Anterior cingulate cortex (tissue), 58 donors: ENCODE results near the gene CTSL.
"Not testable (repeated sequence)": the region's sequence is repeated elsewhere in the genome, so short reads cannot be mapped to it uniquely, and the experiment has no call there.

ENCODE experiments used
- DNase-seq, 58 donors: peaks; one replicate each; lab custom pipeline; 2025; lab: John Stamatoyannopoulos, UW

CTSL gene

GRCh38 chr9:87717456-87717855 lies 8.5 kb upstream of the CTSL start:
- no peak for DNase-seq

GRCh38 chr9:87718231-87718630 lies 7.7 kb upstream of the CTSL start:
- DNase-seq: no peak

GRCh38 chr9:87718852-87719612 lies 6.9 kb upstream of the CTSL start:
- DNase-seq: no peak

DNA sequence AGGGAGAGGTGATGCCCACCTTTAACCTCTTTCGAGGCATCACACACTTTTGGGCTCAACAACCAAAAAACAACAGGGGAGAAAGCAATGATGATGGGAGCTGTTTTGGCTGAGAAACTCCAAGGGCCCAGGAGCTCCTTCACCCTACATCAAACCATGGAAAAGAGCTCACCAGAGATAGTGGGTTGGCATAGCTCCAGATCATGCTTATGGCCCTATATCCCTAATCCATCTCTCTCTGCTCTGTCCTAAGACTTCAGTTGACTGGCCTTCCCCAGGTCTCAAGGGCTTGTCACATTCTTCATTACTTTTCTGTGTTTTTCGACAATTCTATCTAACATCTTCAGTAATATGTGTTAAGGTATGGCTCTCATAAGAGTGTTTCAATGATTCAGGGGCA lies 5.7 kb upstream of the CTSL start:
- no peak for DNase-seq

- peak in 8 of 58 donors; percentile 11 to 45 (median 23) for DNase-seq
Measured at GRCh38 chr9:87722393-87723088, 3.4 kb upstream of the CTSL start.

- DNase-seq: peak in 44 of 58 donors; percentile 23 to 86 (median 64)
Measured at GRCh38 chr9:87725356-87725899, 491 bp upstream of the CTSL start.

DNA sequence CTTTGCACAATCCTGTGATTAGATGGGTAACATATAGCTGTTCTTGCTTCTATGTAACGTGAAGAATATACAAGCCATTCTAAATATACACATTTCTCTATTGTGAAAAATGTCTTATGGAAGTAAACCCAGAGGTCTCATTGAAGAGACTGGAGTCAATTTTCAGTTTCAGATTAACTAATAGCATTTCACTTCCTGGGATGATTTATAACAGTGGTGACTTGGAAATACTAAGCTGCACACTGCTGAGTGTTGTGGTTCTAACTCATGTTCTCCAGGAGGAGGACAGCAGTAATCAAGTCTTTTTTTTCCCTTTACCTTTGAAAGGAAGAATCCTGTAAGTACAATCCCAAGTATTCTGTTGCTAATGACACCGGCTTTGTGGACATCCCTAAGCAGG lies 3.3 kb downstream of the CTSL start:
- DNase-seq: no peak

DNA sequence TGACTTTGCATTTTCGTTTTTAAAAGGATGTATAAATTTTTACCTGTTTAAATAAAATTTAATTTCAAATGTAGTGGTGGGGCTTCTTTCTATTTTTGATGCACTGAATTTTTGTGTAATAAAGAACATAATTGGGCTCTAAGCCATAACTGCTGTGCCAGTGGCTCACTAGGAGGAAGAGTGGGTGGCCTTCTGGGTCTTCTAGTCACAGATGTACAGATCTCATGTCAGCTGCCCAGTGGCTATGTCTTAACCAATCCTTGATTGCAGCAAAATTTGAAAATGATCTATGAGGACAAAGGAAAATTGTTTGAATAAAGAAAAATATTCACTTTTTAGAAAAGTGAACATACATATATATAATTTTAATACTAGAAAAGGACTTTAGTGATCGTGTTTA lies 5.4 kb downstream of the CTSL start:
- no peak for DNase-seq

DNA sequence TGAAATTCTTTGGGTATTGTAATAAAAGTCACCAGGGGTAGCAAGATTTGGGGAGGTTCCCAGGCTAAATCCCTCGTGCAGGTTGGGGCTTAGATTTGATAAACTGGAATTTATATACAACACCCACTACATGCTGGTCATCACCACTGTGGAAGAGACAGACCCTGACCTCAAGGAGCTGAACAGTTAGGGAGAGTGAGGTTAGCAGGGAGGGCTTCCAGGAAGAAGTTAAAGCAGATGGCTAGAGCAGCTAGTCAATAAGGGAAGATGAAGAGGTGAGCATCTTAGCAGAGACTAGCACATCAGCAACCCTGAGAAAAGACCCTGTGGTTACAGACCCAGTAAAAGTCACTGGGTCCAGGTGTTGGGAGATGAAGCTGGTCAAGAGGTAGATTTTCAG lies 6.4 kb downstream of the CTSL start:
- DNase-seq: no peak

DNA sequence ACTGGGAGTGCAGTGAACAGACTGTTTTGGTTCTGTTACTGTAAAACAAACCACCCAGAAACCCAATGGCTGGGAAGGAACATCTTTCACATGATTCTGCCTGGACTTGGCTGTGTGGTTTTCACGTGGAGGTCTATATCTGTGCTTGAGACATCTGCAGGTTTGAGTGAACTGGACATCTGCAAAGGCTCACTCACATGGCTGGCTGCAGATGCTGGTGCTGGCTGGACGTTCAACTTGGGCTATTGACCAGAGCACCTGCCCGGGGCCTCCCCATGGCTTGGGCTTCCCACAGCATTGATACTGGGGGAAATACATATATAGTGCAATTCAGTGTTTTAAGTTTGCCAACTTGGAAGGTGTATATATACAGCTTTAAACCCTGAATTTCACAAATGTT lies 6.8 kb downstream of the CTSL start:
- no peak for DNase-seq

DNA sequence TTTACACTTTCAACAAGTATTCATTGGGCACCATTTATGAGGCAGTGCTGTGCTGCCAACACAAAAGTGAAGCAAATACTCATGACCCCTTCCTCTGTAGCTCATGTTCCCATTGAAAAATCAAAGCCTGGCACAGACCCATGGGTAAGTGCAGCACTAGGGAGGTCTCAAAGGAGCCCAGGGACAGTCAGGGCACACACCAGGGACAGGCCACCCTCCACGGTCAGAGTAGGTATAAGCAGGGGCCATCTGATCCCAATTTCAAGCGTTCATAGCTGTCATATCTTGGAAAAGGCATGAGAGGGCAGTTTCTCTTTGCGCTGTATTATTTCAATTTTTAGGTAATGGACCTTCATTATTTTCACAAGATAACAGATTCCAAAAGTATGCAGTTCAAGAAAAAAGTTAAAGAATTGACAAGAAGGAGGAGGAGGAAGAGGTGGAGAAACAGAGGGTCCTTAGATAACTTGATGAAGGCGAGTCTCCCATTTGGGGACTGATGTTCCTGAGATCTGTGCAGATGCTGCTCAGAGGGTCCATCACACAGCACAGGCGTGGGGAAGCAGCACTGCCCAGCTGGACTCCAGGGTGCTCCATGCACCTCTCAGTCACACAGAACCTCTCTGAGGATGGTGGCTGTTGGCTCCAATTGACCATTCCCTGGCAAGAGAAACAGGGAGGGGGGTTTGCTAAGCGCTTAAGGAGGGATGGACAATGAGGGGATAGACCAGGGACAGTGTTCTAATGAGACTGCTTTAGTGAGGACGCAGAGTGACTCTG lies 7.5 kb downstream of the CTSL start:
- DNase-seq: no peak

DNA sequence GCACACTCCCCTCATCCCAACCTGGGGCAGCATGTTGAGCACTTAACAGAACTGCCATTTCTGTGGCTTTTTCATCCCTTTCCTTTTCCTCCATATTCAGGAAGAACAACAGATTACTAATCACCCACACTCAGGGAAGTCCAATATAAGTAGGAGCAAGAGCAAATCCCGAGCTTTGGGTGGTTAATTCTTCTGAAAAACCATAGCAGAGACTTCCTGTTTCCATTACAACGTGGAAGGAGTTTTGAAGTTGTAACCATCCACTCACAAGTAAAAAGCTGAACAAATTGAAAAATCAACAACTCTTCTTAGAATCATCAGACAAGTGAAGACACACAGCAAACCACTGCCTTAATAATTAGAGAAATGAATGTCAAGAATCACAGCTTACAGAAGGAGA lies 8.2 kb downstream of the CTSL start:
- DNase-seq: no peak

DNA sequence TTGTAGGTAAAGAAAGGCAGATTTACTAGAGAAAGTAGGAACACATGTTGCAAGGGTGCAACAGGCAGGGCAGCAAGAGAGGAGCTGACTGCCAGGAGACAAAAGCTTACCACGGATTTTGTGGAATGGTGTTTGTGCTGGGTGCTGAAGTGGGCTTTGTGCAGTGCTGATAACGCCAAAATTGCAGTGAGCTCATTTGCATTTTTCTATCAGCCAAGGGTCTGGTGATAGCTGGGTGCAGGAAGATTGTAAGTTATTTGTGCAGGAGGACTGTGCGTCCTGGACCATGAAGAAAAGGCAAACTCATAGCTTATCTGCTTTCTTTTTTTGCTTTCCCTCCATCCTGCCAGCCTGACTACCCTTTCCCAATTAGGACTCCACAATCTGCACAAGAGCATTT lies 13.6 kb downstream of the CTSL start:
- DNase-seq: no peak

DNA sequence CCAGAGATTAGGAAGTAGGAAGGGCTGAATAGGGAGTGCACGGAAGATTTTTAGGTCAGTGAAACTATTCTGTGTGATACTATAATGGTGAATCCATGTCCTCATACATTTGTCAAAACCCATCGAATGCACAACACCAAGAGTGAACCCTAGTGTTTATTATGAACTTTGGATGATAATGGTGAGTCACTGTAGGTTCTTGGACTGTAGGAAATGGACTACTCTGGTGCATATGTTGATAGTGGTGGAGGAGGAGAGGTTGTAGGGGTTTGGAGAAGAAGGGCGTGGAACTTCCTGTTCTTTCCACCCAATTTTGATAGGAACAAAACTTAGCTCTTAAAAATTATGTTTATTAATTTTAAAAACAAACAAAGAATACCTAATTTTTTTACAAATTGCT lies 14.3 kb downstream of the CTSL start:
- no peak for DNase-seq

DNA sequence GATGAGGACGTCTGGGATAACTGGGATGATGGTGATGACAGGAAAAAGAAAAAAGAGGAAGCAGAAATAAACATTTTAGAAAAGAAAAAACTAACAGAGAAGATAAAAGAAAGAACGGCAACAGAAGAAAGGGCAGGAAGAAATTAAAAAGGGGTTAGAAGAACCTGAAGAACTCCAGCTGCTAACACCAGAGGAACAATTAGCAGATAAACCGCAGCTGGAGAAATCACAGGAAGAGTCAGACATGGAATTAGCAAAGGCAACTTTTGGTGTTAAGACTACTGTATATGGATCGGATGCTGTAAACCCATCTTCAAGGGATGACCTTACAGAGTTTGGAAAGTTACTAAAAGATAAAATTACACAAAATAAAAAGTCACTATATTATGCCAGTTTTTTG lies 15.4 kb downstream of the CTSL start:
- DNase-seq: no peak

GRCh38 chr9:87741891-87742290 lies 16.0 kb downstream of the CTSL start:
- DNase-seq: no peak

- DNase-seq: no peak
Measured at GRCh38 chr9:87742813-87743428, 17.0 kb downstream of the CTSL start.

DNA sequence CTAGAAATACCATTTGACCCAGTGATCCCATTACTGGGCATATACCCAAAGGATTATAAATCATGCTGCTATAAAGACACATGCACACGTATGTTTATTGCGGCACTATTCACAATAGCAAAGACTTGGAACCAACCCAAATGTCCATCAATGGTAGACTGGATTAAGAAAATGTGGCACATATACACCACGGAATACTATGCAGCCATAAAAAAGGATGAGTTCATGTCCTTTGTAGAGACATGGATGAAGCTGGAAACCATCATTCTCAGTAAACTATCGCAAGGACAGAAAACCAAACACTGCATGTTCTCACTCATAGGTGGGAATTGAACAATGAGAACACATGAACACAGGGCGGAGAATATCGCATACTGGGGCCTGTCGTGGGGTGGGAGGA lies 18.3 kb downstream of the CTSL start:
- DNase-seq: not testable (repeated sequence)

DNA sequence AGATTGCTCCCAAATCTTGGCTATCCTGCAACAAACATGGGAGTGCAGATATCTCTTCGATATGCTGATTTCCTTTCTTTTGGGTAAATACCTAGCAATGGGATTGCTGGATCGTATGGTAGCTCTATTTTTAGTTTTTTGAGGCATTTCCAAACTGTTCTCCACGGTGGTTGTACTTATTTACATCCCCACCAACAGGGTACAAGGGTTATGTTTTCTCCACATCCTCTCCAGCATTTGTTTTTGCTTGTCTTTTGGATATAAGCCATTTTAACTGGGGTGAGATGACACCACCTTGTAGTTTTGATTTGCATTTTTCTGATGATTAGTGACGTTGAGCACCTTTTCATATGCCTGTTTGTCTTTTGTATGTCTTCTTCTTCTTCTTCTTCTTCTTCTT lies 20.3 kb downstream of the CTSL start:
- no peak for DNase-seq

DNA sequence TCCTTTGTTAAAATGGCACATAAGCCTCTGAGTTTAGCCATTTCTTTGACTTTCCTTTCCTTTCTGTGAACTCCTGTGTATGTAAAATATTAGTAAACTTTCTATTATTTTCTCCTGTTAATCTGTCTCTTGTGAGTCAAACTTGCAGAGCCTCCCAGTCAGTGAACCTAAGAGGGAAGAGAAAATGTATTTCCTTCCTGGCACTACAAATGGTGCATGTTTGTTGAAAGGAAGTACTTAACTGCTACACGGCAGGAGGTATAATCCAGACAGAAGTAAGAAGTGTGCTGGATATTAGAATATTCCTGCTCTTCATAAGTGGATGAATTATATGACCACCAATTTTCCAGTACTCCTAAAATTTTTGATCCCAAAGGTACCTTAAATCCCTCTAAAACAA lies 23.0 kb downstream of the CTSL start:
- no peak for DNase-seq
